Activated CD4-positive, CD25-positive, alpha-beta regulatory T cell treated with anti-CD3 and anti-CD28 coated beads, Interleukin-2, amount 50 U/mL, for 16 hours (primary cell): Measurements from ENCODE around the gene SNRPE.

Experiments used
- DNase-seq: peaks from one replicate; pipeline ENCODE4 v3.0.0-alpha.2; 2020; ENCODE audit warnings: low read depth, low spot score

SNRPE gene

DNA sequence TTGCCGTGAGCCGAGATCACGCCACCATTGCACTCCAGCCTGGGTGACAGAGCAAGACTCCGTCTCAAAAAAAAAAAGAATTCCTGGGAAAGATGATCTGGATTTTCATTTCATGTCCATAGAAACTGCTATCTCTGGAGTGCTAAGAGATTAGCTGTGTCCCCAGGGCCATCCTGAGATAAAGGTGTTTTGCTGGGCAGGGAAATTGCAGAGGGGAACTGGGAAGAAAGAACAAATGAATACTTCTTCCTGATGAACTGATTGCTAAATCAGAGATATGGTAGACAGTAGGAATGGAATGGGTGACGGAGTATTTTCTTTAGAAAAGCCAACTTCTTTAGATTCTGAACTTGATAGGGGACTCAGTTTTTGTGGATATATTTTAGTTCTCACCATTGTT is 19.2 kb downstream of the SNRPE start:
- no peak for DNase-seq

DNA sequence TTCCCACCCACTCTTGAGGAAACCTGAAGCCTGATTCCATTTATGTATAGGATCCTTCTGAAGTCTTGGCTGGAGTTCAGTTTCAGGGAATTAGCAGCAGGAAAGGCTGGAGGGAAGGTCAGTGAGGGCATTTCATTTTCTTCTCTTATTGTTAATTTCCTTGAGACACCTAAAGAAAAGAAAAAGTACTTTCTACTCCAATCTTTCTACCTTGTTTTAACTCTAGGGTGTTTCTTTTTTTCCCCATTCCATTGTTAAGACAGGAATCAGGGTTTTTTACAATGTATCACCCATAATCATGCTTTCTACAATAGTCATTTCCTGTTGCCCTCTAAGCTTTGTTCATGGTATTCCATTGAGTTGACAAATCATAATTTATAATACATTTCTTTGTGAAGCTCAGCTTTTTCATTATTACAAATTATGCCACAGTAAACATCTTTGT is 27.4 kb downstream of the SNRPE start:
- DNase-seq, result no peak

DNA sequence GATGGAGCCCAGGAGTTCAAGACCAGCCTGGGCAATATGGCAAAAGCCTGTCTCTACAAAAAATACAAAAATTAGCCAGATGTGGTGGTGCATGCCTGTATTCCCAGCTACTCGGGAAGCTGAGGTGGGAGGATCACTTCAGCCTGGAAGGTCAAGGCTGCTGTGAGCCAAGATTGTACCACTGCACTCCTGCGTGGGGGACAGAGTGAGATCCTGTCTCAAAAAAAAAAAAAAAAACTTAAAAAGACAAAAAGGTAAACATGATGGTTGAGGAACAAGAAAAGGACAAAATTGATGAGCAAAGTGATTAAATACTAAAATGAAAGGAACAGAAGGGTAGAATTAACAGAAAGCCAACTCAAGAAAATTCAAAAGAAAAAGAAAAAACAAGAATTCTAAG is 30.6 kb downstream of the SNRPE start:
- DNase-seq, result no peak

DNA sequence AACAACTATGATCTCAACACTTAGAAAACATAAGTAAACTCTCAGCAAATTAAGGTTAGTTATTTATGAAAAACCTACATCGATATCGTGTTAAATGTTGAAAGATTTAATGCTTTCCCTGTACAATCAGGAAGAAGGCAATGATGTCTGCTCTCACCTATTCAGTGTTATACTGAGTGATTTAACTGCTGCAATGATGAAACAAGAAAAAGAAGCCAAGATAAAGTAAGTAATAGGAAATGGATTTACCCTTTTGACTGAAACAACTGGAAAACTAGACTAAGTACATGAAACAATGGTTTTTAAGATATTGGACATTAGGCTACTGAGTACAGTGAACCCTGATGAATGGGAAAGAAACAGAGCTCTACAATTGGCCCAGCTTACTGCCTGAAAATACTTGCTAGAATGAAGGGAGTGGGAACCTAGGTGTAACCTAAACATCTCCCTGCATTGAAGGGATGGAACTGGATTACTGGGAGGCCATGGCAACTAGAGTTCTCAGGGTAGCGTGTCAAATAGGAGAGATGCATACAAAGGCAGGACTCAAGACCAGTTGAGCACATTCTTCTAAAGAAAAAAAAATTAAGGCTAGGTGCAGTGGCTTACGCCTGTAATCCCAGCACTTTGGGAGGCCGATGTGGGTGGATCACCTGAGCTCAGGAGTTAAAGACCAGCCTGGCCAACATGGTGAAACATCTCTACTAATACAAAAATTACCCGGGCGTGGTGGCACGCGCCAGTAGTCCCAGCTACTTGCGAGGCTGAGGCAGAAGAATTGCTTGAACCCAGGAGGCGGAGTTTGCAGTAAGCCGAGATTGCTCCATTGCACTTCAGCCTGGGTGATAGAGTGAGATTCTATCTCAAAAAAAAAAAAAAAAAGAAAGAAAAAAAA is 37.3 kb downstream of the SNRPE start:
- no peak for DNase-seq

DNA sequence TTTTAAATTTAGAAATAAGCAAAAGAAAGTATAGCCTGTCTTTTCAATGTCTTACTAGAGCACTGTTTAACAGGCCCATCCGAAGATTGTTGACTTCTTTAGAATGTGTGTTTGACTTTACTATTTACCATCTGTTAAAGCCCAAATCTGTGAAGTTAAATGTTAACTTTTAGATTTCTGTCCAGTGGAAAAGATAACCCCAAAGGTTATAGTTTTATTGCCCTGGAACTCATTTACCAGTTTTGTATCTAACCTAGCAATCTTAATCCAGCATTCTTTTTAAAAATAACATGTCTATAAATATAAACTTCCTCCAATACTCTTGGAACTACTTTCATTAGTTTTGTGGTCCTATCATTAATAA is 37.9 kb downstream of the SNRPE start:
- no peak for DNase-seq

DNA sequence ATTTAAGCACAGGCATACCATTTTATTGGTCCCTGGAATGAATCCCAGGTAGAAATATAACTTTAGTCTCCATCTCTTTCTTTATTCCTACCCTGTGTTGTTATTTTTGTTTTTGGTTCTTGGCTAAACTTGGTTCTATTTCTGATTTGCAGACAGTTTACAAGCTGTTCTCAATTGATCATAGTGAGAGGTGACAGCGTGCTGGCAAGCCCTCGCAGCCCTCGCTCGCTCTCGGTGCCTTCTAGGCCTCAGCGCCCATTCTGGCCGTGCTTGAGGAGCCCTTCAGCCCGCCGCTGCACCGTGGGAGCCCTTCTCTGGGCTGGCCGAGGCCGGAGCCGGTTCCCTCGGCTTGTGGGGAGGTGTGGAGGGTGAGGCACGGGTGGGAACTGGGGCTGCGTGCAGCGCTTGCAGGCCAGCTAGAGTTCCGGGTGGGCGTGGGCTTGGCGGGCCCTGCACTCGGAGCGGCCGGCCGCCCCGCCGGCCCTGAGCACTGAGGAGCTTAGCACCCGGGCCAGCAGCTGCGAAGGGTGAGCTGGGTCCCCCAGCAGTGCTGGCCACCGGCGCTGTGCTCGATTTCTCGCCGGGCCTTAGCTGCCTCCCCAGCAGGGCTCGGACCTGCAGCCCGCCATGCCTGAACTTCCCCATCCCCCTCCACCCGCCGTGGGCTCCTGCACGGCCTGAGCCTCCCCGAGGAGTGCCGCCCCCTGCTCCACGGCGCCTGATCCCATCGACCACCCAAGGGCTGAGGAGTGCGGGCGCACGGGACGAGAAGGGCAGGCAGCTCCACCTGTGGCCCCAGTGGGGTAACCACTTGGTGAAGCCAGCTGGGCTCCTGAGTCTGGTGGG is 38.7 kb downstream of the SNRPE start:
- DNase-seq, result no peak

DNA sequence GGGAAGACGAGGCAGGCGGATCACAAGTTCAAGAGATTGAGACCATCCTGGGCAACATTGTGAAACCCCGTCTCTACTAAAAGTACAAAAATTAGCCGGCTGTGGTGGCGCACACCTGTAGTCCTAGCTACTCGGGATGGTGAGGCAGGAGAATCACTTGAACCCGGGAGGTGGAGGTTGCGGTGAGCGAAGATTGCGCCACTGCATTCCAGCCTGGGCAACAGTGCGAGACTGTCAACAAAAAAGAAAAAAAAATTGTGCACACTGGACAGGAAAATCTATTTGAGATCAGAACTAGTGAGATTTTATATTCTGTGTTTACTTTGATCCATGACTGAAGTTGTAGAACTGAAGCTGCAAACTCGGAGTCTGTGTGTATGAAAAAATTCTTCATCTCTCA is 40.2 kb downstream of the SNRPE start:
- DNase-seq, result no peak

DNA sequence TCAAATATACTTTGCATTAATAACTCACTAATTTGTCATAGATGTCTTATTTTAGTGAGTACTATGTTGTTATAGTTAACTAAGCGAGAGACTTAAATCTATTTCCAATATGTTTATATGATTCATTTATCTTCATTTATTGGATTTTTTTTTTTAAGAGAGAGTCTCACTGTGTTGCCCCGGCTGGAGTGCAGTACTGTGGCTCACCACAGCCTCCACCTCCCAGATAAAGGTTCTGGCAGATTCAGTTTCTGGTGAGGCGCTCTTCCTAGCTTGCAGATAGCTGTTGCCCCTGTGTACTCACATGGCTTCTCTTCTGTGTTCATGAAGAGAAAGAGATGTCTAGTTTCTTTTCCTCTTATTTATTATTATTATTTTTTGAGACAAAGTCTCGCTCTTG is 43.9 kb downstream of the SNRPE start:
- no peak for DNase-seq

DNA sequence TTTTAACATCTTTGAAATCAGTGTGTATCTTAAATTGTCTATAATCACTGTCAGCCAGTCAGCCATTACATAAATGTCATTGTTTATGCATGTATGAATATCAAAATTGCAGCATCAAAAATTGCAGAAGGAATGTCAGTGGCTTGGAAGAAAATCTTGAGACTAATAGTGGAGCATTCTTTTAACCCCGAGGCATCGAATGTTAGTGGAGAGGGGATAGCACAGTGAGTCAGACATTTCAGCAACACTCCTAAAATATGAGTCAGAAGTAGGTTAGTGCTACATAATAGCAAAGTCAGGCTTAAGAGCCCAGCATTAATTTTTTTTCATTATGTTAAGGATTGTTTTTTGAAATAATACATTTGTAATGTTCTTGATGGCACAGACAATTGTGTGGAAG is 45.5 kb downstream of the SNRPE start:
- no peak for DNase-seq

DNA sequence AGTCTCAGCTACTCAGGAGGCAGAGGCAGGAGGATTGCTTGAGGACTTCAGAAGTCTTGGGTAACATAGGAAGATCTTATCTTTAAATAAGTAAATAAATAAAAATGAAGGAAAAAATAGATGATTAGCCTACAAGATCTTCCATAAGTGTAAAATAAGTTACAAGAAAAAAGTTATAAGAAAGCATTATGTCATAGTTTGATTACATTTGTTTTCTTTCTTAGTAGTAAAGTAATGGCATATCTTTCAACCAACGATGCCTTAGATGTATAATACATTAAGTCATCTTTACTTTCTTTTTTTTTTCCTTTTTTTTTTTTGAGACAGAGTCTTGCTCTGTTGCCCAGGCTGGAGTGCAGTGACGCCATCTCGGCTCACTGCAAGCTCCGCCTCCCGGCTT is 46.5 kb downstream of the SNRPE start:
- DNase-seq, result no peak

DNA sequence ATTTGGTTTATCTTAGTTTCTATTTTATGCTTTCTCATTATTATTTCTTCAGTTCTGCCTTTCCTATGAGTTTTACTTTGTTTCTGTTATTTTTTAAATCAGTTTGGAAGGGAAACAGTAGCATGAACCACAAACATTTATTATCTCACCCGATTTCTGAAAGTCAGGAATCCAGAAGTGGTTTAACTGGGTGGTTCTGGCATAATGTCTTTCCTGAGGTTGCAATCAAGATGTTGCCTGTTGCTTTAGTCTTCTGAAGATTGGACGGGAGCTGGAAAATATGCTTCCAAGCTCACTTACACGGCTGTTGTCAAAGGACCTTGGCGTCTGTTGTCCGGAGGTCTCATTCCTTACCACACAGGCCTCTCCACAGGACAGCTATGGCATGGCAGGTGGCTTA is 50.4 kb downstream of the SNRPE start:
- DNase-seq, result no peak

DNA sequence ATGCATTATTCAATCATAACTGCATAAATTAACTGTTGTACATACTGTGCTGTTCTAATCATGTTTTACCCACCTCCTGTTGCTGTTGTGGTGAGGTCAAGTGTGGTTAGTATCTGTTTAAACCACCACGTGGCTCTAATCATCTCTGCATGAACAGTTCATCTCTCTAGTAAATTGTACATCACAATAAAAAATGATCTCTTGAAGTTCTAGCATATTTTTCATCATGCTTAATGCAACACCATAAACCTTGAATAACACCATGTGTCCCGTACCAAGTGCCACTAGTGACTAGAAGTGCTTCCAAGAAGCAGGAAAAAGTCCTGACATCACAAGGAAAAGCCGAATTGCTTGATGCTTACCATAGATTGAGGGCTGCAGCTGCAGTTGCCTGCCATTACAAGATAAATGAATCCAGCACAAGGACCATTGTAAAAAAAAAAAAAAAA is 51.7 kb downstream of the SNRPE start:
- no peak for DNase-seq

DNA sequence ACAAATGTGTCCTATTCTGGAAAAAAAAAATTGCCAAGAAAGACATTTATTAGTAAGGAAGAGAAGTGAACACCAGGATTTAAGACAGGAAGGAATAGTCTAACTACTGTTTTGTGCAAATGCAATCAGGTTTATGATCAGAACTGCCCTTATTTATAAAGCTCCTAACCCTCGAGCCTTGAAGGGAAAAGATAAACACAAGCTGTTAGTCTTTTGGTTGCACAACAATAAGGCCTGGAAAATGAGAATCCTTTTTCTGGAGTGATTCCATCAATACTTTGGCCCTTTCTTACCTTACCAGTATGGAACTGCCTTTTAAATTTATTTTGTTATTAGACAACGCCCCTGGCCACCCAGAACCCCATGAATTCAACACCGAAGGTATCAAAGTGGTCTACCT is 52.9 kb downstream of the SNRPE start:
- DNase-seq, result no peak

DNA sequence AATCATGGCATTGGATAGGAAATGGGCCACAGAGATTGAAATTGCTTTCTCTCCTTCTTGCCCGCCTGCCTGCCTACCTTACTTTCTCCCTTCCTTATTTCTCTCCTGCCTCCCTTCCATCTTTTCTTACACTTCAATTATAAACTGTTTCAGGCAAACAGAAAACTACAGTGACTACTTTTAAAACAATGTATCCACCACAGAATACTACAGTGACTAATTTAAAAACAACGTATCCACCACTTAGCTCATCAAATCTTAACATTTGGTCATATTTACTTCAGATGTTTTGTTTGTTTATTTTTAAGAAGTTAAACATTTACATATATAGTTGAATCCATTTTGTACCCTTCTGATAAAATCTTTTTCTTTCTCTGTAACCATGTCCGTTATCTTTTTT is 54.4 kb downstream of the SNRPE start:
- DNase-seq, result no peak

DNA sequence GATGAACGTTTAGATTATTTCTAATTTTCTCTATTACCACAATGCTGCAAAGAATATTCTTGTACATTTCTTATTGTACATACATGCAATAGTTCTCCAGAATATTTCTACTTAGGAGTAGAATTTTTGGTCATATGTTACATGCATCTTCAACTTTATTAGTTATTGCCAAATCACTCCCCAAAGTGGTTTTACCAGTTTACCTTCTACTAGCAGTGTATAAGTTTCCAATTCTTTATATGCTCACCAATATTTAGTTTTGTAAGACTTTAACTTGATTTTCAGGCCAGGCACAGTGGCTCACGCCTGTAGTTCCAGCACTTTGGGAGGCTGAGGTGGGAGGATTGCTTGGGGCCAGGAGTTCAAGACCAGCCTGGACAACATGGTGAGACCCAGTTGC is 55.4 kb downstream of the SNRPE start:
- DNase-seq, result no peak
